22Rv1 (cell line): ENCODE results near the gene ZNF846.

Experiments used
- ZFX ChIP-seq: fragments of 450-650 bp; IDR thresholded peaks from 2 replicates; pipeline ENCODE4 v1.6.1; 2017; ENCODE audit warnings: antibody characterized with exemption, borderline replicate concordance
- TF ChIP-seq, protein P1 (sequence below): fragments of 450-650 bp; IDR thresholded peaks from 2 replicates; pipeline ENCODE4 v1.5.1; 2017; ENCODE audit warnings: mild to moderate bottlenecking

DNA sequence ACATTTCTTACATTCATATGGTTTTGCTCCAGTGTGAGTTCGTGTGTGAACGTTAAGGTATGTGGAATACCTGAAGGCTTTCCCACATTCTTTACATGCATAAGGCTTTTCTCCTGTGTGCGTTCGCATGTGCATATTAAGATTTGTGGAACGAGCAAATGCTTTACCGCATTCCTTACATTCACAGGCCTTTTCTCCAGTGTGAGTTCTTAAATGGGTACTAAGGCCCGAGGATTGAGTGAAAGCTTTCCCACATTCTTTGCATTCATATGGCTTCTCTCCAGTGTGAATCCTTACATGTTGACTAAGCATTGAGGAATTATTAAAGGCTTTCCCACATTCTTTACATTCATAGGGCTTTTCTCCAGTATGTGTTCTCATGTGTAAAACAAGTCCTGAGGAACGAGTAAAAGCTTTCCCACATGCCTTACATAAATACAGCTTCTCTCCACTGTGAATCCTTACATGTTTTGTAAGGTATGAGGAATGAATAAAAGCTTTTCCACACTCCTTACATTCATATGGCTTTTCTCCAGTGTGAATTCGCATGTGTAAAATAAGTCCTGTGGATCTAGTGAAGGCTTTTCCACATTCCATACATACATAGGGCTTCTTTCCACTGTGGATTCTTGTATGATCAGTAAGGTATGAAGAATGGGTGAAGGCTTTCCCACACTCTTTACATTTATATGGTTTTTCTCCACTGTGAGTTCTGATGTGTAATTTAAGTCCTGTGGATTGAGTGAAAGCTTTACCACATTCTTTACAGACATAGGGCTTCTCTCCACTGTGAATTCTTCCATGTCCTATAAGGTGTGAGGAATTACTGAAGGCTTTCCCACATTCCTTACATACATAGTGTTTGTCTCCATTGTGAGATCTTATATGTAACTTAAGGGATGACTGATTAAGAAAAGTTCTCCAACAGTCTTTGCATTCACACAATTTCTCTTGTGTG is 10.7 kb downstream of the ZNF846 start:
- TF ChIP-seq, protein P1, sequence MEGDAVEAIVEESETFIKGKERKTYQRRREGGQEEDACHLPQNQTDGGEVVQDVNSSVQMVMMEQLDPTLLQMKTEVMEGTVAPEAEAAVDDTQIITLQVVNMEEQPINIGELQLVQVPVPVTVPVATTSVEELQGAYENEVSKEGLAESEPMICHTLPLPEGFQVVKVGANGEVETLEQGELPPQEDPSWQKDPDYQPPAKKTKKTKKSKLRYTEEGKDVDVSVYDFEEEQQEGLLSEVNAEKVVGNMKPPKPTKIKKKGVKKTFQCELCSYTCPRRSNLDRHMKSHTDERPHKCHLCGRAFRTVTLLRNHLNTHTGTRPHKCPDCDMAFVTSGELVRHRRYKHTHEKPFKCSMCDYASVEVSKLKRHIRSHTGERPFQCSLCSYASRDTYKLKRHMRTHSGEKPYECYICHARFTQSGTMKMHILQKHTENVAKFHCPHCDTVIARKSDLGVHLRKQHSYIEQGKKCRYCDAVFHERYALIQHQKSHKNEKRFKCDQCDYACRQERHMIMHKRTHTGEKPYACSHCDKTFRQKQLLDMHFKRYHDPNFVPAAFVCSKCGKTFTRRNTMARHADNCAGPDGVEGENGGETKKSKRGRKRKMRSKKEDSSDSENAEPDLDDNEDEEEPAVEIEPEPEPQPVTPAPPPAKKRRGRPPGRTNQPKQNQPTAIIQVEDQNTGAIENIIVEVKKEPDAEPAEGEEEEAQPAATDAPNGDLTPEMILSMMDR, result no peak
- no peak for TF ChIP-seq ZFX
